Stimulated activated CD4-positive, alpha-beta T cell treated with anti-CD3 and anti-CD28 coated beads, TNF-alpha, amount 100 ng/mL, for 24 hours (primary cell): Measurements from ENCODE around the gene RASAL1.

Source experiments
- DNase-seq, 3 experiments: peaks; one replicate each; pipeline ENCODE4 v3.0.0-alpha.2; 2020; ENCODE audit warnings: low read depth in 3 of 3

Gene RASAL1

GRCh38 chr12:113096675-113097461, 38.7 kb downstream of the RASAL1 start:
- no peak for DNase-seq

GRCh38 chr12:113095405-113095804, 40.2 kb downstream of the RASAL1 start:
- no peak for DNase-seq

GRCh38 chr12:113094738-113095137, 40.8 kb downstream of the RASAL1 start:
- no peak for DNase-seq

GRCh38 chr12:113093409-113094101, 42.0 kb downstream of the RASAL1 start:
- no peak for DNase-seq

GRCh38 chr12:113092607-113093408, 42.8 kb downstream of the RASAL1 start:
- DNase-seq, result no peak

GRCh38 chr12:113091506-113091905, 44.1 kb downstream of the RASAL1 start:
- DNase-seq, result no peak

- no peak for DNase-seq
These were observed 44.8 kb downstream of the RASAL1 start for GRCh38 chr12:113090740-113091139.

- no peak for DNase-seq
These were observed 45.7 kb downstream of the RASAL1 start for GRCh38 chr12:113089839-113090238.

- DNase-seq, result peak; percentile 30 to 73 (median 51)
These were observed 46.4 kb downstream of the RASAL1 start for GRCh38 chr12:113088971-113089756.

GRCh38 chr12:113088037-113088436, 47.5 kb downstream of the RASAL1 start:
- DNase-seq, result no peak

- DNase-seq, result no peak
These were observed 48.4 kb downstream of the RASAL1 start for GRCh38 chr12:113087193-113087592.

- peak in 1 of 3 experiments; percentile 30 for DNase-seq
These were observed 49.1 kb downstream of the RASAL1 start for GRCh38 chr12:113086249-113087164.

GRCh38 chr12:113083863-113084435, 51.6 kb downstream of the RASAL1 start:
- no peak for DNase-seq

GRCh38 chr12:113082486-113083148, 52.9 kb downstream of the RASAL1 start:
- no peak for DNase-seq

- no peak for DNase-seq
These were observed 53.7 kb downstream of the RASAL1 start for GRCh38 chr12:113081873-113082272.

- DNase-seq, result no peak
These were observed 57.7 kb downstream of the RASAL1 start for GRCh38 chr12:113077859-113078255.

- DNase-seq, result no peak
These were observed 58.3 kb downstream of the RASAL1 start for GRCh38 chr12:113077057-113077858.

- no peak for DNase-seq
These were observed 60.4 kb downstream of the RASAL1 start for GRCh38 chr12:113075137-113075683.
